Measurements from ENCODE around the gene TMCO4.

DNA sequence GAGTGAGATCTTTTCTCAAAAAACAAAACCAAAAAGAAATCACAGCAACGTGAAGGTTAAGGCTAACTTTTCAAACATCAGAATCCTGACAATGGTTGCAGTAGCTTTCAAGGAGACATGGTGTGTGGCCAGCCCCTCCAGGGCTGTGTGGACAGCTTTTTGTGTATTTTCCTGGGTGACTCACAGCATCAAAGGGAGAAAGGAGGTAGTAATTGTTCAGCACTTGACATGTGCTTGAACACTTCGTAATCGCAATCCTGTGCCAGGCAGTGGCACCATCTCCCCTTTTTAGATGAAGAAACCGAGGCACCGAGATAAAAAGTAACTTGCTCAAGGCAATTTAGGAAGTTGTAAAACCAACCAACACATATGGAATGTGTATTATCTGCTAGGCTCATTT, 145.3 kb downstream of the TMCO4 start:
- TF ChIP-seq ZNF121 (CRISPR knock-in tag; IDR thresholded peaks at IDR 0.05) (no peak), SP1 (CRISPR knock-in tag; conservative IDR thresholded peaks at IDR 0.05) (no peak), JUN (CRISPR knock-in tag; IDR thresholded peaks at IDR 0.05) (no peak)
- TF ChIP-seq, protein P1, sequence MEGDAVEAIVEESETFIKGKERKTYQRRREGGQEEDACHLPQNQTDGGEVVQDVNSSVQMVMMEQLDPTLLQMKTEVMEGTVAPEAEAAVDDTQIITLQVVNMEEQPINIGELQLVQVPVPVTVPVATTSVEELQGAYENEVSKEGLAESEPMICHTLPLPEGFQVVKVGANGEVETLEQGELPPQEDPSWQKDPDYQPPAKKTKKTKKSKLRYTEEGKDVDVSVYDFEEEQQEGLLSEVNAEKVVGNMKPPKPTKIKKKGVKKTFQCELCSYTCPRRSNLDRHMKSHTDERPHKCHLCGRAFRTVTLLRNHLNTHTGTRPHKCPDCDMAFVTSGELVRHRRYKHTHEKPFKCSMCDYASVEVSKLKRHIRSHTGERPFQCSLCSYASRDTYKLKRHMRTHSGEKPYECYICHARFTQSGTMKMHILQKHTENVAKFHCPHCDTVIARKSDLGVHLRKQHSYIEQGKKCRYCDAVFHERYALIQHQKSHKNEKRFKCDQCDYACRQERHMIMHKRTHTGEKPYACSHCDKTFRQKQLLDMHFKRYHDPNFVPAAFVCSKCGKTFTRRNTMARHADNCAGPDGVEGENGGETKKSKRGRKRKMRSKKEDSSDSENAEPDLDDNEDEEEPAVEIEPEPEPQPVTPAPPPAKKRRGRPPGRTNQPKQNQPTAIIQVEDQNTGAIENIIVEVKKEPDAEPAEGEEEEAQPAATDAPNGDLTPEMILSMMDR (IDR thresholded peaks at IDR 0.05), result no peak
- TF ChIP-seq, protein P2, sequence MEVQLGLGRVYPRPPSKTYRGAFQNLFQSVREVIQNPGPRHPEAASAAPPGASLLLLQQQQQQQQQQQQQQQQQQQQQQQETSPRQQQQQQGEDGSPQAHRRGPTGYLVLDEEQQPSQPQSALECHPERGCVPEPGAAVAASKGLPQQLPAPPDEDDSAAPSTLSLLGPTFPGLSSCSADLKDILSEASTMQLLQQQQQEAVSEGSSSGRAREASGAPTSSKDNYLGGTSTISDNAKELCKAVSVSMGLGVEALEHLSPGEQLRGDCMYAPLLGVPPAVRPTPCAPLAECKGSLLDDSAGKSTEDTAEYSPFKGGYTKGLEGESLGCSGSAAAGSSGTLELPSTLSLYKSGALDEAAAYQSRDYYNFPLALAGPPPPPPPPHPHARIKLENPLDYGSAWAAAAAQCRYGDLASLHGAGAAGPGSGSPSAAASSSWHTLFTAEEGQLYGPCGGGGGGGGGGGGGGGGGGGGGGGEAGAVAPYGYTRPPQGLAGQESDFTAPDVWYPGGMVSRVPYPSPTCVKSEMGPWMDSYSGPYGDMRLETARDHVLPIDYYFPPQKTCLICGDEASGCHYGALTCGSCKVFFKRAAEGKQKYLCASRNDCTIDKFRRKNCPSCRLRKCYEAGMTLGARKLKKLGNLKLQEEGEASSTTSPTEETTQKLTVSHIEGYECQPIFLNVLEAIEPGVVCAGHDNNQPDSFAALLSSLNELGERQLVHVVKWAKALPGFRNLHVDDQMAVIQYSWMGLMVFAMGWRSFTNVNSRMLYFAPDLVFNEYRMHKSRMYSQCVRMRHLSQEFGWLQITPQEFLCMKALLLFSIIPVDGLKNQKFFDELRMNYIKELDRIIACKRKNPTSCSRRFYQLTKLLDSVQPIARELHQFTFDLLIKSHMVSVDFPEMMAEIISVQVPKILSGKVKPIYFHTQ (CRISPR knock-in tag; IDR thresholded peaks at IDR 0.05), result no peak
- TF ChIP-seq, protein P3, sequence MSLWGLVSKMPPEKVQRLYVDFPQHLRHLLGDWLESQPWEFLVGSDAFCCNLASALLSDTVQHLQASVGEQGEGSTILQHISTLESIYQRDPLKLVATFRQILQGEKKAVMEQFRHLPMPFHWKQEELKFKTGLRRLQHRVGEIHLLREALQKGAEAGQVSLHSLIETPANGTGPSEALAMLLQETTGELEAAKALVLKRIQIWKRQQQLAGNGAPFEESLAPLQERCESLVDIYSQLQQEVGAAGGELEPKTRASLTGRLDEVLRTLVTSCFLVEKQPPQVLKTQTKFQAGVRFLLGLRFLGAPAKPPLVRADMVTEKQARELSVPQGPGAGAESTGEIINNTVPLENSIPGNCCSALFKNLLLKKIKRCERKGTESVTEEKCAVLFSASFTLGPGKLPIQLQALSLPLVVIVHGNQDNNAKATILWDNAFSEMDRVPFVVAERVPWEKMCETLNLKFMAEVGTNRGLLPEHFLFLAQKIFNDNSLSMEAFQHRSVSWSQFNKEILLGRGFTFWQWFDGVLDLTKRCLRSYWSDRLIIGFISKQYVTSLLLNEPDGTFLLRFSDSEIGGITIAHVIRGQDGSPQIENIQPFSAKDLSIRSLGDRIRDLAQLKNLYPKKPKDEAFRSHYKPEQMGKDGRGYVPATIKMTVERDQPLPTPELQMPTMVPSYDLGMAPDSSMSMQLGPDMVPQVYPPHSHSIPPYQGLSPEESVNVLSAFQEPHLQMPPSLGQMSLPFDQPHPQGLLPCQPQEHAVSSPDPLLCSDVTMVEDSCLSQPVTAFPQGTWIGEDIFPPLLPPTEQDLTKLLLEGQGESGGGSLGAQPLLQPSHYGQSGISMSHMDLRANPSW (CRISPR knock-in tag; conservative IDR thresholded peaks at IDR 0.05; ENCODE audit: low read depth), result no peak
- TF ChIP-seq, protein P4, sequence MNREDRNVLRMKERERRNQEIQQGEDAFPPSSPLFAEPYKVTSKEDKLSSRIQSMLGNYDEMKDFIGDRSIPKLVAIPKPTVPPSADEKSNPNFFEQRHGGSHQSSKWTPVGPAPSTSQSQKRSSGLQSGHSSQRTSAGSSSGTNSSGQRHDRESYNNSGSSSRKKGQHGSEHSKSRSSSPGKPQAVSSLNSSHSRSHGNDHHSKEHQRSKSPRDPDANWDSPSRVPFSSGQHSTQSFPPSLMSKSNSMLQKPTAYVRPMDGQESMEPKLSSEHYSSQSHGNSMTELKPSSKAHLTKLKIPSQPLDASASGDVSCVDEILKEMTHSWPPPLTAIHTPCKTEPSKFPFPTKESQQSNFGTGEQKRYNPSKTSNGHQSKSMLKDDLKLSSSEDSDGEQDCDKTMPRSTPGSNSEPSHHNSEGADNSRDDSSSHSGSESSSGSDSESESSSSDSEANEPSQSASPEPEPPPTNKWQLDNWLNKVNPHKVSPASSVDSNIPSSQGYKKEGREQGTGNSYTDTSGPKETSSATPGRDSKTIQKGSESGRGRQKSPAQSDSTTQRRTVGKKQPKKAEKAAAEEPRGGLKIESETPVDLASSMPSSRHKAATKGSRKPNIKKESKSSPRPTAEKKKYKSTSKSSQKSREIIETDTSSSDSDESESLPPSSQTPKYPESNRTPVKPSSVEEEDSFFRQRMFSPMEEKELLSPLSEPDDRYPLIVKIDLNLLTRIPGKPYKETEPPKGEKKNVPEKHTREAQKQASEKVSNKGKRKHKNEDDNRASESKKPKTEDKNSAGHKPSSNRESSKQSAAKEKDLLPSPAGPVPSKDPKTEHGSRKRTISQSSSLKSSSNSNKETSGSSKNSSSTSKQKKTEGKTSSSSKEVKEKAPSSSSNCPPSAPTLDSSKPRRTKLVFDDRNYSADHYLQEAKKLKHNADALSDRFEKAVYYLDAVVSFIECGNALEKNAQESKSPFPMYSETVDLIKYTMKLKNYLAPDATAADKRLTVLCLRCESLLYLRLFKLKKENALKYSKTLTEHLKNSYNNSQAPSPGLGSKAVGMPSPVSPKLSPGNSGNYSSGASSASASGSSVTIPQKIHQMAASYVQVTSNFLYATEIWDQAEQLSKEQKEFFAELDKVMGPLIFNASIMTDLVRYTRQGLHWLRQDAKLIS (CRISPR knock-in tag; IDR thresholded peaks at IDR 0.05; ENCODE audit: borderline replicate concordance), result no peak
- TF ChIP-seq, protein P5, sequence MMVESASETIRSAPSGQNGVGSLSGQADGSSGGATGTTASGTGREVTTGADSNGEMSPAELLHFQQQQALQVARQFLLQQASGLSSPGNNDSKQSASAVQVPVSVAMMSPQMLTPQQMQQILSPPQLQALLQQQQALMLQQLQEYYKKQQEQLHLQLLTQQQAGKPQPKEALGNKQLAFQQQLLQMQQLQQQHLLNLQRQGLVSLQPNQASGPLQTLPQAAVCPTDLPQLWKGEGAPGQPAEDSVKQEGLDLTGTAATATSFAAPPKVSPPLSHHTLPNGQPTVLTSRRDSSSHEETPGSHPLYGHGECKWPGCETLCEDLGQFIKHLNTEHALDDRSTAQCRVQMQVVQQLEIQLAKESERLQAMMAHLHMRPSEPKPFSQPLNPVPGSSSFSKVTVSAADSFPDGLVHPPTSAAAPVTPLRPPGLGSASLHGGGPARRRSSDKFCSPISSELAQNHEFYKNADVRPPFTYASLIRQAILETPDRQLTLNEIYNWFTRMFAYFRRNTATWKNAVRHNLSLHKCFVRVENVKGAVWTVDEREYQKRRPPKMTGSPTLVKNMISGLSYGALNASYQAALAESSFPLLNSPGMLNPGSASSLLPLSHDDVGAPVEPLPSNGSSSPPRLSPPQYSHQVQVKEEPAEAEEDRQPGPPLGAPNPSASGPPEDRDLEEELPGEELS (CRISPR knock-in tag; IDR thresholded peaks at IDR 0.05), result no peak
- TF ChIP-seq, protein P6, sequence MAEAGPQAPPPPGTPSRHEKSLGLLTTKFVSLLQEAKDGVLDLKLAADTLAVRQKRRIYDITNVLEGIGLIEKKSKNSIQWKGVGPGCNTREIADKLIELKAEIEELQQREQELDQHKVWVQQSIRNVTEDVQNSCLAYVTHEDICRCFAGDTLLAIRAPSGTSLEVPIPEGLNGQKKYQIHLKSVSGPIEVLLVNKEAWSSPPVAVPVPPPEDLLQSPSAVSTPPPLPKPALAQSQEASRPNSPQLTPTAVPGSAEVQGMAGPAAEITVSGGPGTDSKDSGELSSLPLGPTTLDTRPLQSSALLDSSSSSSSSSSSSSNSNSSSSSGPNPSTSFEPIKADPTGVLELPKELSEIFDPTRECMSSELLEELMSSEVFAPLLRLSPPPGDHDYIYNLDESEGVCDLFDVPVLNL (CRISPR knock-in tag; IDR thresholded peaks at IDR 0.05; ENCODE audit: borderline replicate concordance, low read depth), result no peak
